GM12892 (cell line): ENCODE data around the gene NFKB2. TPM values are rescaled to one million over a fixed set of nuclear protein-coding genes. Genes with fewer than 3 reads are reported as not detected.

Source experiments
- DNase-seq: peaks from one replicate; pipeline ENCODE4 v3.0.0; 2011; ENCODE audit not compliant: insufficient read length
- FAIRE-seq: peaks from 2 replicates; lab custom pipeline; 2011; peaks lifted over from hg19 to GRCh38; lab: Jason Lieb, UNC
- POLR2A ChIP-seq: IDR thresholded peaks from 2 replicates; pipeline ENCODE4 v1.6.1; 2011; ENCODE audit warnings: low read depth, low read length, control low read depth
- POLR2AphosphoS5 ChIP-seq: IDR thresholded peaks from 2 replicates; pipeline ENCODE4 v1.6.1; 2011; ENCODE audit warnings: low read depth, low read length, control low read depth
- TAF1 ChIP-seq: IDR thresholded peaks from 2 replicates; pipeline ENCODE4 v1.6.1; 2011; ENCODE audit warnings: low read depth, mild to moderate bottlenecking, control low read depth, low read length, borderline replicate concordance
- polyA plus RNA-seq: library from polyadenylated mRNA; unstranded; fragments of >200 nt; gene quantifications from one replicate; pipeline ENCODE4 v1.2.1, GENCODE V29; 2012; ENCODE audit warnings: missing spikeins, inconsistent platforms; ENCODE audit not compliant: missing spikeins

NFKB2 gene
- 120 TPM for polyA plus RNA-seq

DNA sequence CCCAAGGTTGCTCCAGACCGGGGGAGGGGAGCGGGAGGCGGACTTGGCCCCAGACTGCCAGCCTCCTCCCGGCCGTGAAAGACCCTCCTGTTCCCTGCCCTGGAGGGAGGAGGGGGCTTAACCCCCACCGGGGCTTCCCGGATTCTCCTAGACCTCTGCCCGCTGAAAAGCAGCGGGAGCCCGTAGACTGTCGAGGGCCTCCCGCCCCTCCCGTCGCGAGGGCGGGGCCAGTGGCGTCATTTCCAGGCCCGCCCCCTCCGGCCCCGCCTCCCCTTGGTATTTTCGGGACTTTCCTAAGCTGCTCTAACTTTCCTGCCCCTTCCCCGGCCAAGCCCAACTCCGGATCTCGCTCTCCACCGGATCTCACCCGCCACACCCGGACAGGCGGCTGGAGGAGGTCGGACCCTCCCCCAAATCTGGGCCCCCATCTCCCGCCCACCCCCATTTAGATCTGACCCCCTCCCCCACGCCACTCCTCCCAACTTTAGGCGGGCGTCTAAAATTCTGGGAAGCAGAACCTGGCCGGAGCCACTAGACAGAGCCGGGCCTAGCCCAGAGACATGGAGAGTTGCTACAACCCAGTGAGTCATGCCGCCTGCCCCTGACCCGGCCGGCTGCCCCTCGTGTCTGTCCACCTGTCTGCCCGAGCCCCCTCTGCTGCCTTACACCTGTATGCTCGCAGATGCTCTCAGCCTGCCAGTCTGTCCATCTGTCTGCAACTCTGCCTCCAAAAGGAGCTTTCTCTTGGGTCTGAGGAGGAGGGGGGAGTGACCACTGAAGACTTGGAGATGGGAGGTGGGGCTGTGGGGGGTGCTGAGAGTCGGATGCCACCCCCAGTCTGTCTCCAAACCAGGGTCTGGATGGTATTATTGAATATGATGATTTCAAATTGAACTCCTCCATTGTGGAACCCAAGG is at the start of gene NFKB2:
Gene NFKB2 (plus strand): TSS at position 306 of the 917 bp plus-strand sequence. CDS start 255 bp downstream, at position 561.
- TF ChIP-seq POLR2AphosphoS5 (no peak), TAF1 (peak; percentile 26; the same call in 1 of the 2 replicates), POLR2A (no peak)
- FAIRE-seq, result peak; percentile 89

DNA sequence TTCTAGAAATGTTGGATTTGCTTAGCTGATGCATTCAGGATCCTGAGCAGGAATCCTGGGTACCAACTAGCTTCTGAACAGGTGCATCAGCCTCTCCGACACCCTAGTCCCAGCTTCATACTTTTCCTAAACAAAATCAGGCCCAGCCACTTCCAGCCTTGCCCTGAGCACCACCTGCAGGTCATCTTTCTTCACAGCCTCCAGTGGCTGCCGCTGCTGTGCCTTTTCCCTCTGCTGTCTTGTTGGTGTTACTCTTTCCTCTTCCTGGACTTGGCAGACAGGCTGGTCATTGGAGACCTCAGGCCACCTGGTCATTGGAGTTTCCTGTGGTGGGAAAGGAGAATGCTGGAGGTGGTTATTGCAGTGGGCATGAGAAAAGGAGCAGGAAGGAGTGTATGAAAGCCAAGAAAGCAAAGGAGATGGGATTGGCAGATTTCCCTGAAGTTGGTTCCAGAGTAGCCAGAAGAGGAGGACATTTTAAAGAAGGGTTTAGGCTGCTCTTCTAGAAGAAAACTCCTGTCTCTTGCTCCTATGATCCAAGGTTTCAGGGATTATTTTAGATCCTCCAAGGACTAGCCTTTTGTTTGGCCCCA is 48.2 kb upstream of the NFKB2 start:
- DNase-seq (no peak), FAIRE-seq (peak; percentile 30)
- TF ChIP-seq POLR2A (no peak), POLR2AphosphoS5 (no peak), TAF1 (no peak)

More for the DNA sequence above, at the start of gene NFKB2:
- DNase-seq, result peak; percentile 87

GRCh38 chr10:102352066-102352715 is 43.3 kb upstream of the NFKB2 start:
- FAIRE-seq (peak; percentile 89), DNase-seq (peak; percentile 46)
- no peak for TF ChIP-seq POLR2A
- no peak for TF ChIP-seq POLR2AphosphoS5
- no peak for TF ChIP-seq TAF1

DNA sequence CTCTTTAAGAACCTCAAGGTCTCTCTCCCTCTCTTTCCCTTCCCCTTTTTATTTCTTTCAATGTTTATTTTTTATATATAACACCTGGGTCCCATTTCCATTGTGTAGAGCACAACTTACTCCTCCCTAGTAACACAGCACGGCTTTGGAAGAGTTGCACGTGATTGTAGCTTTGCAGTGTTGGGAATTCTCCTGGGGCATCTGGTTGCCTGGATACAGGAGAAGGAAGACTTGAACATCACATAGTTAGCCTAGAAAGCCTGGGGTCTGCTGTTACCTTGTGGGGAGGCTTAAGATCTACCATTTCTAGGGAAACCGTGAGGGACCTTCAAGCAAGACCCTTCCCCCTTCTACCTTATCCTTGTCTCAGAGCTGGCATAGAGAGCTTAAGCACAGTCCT is 41.1 kb upstream of the NFKB2 start:
- TF ChIP-seq POLR2AphosphoS5 (no peak), POLR2A (no peak), TAF1 (no peak)
- FAIRE-seq, result no peak
- no peak for DNase-seq

GRCh38 chr10:102358712-102359382 is 36.7 kb upstream of the NFKB2 start:
- FAIRE-seq, result no peak
- no peak for DNase-seq
- TF ChIP-seq POLR2A (no peak), TAF1 (no peak), POLR2AphosphoS5 (no peak)

DNA sequence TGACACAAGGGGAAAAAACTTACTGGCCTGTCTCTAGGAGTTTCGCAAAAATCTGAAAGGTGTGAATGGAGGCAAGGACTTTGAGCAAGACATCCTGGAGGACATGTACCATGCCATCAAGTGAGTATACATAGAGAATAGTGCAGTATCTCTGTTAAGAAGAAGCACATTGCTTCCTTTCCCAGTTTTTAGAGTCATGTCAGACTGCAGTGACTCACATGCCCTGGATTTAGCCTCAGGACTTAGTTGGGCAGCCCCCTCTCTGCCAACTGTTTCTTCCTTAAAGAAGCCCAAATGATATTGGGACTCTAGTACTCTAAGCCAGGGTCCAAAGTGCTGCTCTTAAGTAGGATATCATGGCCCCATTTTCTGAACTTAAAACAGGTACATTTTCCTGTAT is 28.1 kb upstream of the NFKB2 start:
- no peak for DNase-seq
- TF ChIP-seq POLR2A, result no peak
- TF ChIP-seq POLR2AphosphoS5, result no peak
- no peak for TF ChIP-seq TAF1
- FAIRE-seq, result no peak

DNA sequence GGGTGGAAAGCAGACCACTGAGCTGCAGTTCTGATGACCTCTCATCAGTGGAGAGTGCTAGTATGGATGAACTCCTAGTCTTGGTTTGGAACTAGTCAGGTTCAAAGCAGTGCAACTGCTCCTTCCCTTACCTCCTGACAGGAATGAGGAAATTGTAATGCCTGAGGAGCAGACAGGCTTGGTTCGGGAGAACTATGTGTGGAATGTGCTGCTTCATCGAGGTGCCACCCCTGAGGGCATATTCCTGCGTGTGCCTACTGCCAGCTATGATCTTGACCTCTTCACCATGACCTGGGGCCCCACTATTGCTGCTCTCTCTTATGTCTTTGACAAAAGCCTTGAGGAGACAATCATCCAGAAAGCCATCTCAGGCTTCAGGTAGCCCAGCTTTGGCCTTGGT is 27.4 kb upstream of the NFKB2 start:
- TF ChIP-seq TAF1 (no peak), POLR2A (no peak), POLR2AphosphoS5 (no peak)
- no peak for FAIRE-seq
- DNase-seq, result no peak

DNA sequence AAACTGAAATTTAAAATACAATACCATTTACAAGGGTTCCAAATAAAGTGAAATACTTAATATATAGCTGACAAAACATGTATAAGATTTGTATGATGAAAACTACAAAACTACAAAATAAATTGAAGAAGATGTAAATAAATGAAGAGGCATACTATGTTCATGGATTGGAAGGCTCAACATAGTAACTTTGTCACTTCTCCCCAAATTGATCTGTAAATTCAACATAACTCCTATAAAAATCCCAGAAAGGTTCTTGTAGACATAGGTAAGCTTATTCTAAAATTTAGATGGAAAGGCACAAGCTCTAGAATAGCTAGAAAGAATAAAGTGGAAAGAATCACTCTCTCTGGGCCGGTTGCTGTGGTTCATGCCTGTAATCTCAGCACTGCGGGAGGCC is 24.2 kb upstream of the NFKB2 start:
- no peak for DNase-seq
- no peak for FAIRE-seq
- TF ChIP-seq POLR2A (no peak), TAF1 (no peak)

- DNase-seq (no peak), FAIRE-seq (no peak)
These were observed 20.3 kb upstream of the NFKB2 start for GRCh38 chr10:102375250-102375649.

DNA sequence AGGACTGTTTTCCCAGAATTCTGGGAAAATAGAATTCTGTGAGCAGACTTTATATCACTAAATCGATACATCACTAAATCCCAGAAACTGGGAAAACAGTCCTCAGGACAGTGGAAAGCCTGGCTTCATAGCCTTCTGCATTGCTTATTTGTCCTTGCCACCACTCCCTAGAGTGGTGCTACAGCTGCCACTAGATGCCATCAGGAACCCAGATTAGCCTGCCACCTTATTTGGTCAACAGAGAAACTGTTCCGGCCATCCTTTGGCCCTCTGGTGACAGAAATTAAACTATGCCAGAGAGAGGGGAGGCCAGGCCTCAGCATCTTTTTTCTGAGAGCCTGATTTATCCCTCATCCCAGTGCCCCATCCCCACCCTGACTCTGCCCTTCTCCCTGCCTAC is 19.6 kb upstream of the NFKB2 start:
- TF ChIP-seq POLR2AphosphoS5, result no peak
- TF ChIP-seq TAF1, result no peak
- no peak for TF ChIP-seq POLR2A
- FAIRE-seq, result no peak
- no peak for DNase-seq

More at GRCh38 chr10:102375250-102375649, 20.3 kb upstream of the NFKB2 start:
- TF ChIP-seq POLR2A (no peak), TAF1 (no peak)

DNA sequence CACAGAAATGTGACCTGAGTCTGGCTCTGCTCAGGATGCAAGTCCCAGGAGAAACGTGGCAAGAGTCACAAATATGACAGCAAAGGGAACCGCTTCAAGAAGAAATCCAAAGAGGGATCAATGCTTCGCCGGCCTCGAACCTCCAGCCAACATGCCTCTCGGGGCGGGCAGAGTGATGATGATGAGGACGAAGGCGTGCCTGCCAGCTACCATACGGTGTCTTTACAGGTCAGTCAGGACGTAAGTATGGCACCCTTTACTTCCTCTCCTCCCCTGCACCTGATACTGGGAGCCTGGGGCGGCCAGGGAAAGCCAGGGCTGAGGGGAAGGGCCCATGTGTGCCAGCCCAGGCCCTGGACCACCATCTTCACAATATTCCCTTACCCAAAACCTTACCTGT is 18.6 kb upstream of the NFKB2 start:
- DNase-seq (no peak), FAIRE-seq (no peak)
- TF ChIP-seq POLR2A (no peak), TAF1 (no peak), POLR2AphosphoS5 (no peak)
